Duodenal mucosa (tissue), 2 donors: ENCODE measurements around the gene ISG20L2.

ENCODE experiments used
- H3K27ac ChIP-seq: one replicate; pipeline ENCODE4 v1.7.0; 2013; ENCODE audit warnings: low read depth, low read length
- H3K27me3 ChIP-seq, 2 donors: one replicate each; pipeline ENCODE4 v1.7.0; 2013; ENCODE audit warnings: low read length in 2 of 2, control low read depth in 1 of 2; ENCODE audit not compliant: insufficient read depth in 2 of 2, control insufficient read depth in 1 of 2
- H3K36me3 ChIP-seq, 2 donors: one replicate each; pipeline ENCODE4 v1.7.0; 2013; ENCODE audit warnings: low read length in 2 of 2, control low read depth in 1 of 2; ENCODE audit not compliant: insufficient read depth in 2 of 2, control insufficient read depth in 1 of 2
- H3K4me1 ChIP-seq, 2 donors: one replicate each; pipeline ENCODE4 v1.7.0; 2013; ENCODE audit warnings: low read length in 2 of 2, control low read depth in 1 of 2; ENCODE audit not compliant: insufficient read depth in 2 of 2, control insufficient read depth in 1 of 2
- H3K4me3 ChIP-seq, 2 donors: one replicate each; pipeline ENCODE4 v1.7.0; 2013; ENCODE audit warnings: low read length in 2 of 2, low read depth in 1 of 2
- H3K9ac ChIP-seq, 2 donors: one replicate each; pipeline ENCODE4 v1.7.0; 2013; ENCODE audit warnings: low read length in 2 of 2, low read depth in 1 of 2
- H3K9me3 ChIP-seq, 2 donors: one replicate each; pipeline ENCODE4 v1.7.0; 2013; ENCODE audit warnings: low read length in 2 of 2, control low read depth in 1 of 2; ENCODE audit not compliant: control insufficient read depth in 1 of 2

The ISG20L2 gene

GRCh38 chr1:156698995-156699394 is 29.6 kb downstream of the ISG20L2 start:
- H3K4me3 ChIP-seq, result no peak overlapping the region
- H3K9ac ChIP-seq, result no peak overlapping the region
- no peaks in the 10 kb centered on the region for H3K36me3 ChIP-seq
- H3K4me1 ChIP-seq, result peaks cover 6% of the 10 kb centered on the region in 2 donors
- no peaks in the 10 kb centered on the region for H3K9me3 ChIP-seq
- H3K27me3 ChIP-seq, result peaks cover 12 to 16% of the 10 kb centered on the region in 2 donors
- H3K27ac ChIP-seq, result no peak overlapping the region

- Histone ChIP-seq H3K9me3 (no peaks in the 10 kb centered on the region), H3K4me1 (peaks cover 21% of the 10 kb centered on the region in 2 donors), H3K27me3 (peaks cover 5% of the 10 kb centered on the region in 2 donors), H3K36me3 (no peaks in the 10 kb centered on the region), H3K4me3 (no peak overlapping the region), H3K27ac (no peak overlapping the region), H3K9ac (no peak overlapping the region)
Measured at GRCh38 chr1:156697481-156697880, 31.1 kb downstream of the ISG20L2 start.

GRCh38 chr1:156696755-156697154 is 31.8 kb downstream of the ISG20L2 start:
- no peak overlapping the region for H3K4me3 ChIP-seq
- peaks cover 5 to 12% of the 10 kb centered on the region in 2 donors for H3K27me3 ChIP-seq

GRCh38 chr1:156694690-156694962 is 33.9 kb downstream of the ISG20L2 start:
- H3K27ac ChIP-seq, result no peak overlapping the region
- peaks cover 16 to 29% of the 10 kb centered on the region in 2 donors for H3K27me3 ChIP-seq
- H3K9ac ChIP-seq, result no peak overlapping the region
- H3K9me3 ChIP-seq, result no peaks in the 10 kb centered on the region
- H3K4me1 ChIP-seq, result peaks cover 27 to 36% of the 10 kb centered on the region in 2 donors
- no peaks in the 10 kb centered on the region for H3K36me3 ChIP-seq
- no peak overlapping the region for H3K4me3 ChIP-seq

More at GRCh38 chr1:156696755-156697154, 31.8 kb downstream of the ISG20L2 start:
- Histone ChIP-seq H3K9me3 (no peaks in the 10 kb centered on the region), H3K4me1 (peaks cover 25 to 27% of the 10 kb centered on the region in 2 donors), H3K9ac (no peak overlapping the region), H3K36me3 (no peaks in the 10 kb centered on the region), H3K27ac (no peak overlapping the region)

- Histone ChIP-seq H3K4me1 (peaks cover 30 to 39% of the 10 kb centered on the region in 2 donors), H3K27ac (no peak overlapping the region), H3K36me3 (no peaks in the 10 kb centered on the region), H3K27me3 (peaks cover 16 to 33% of the 10 kb centered on the region in 2 donors), H3K9ac (no peak overlapping the region), H3K4me3 (no peak overlapping the region), H3K9me3 (no peaks in the 10 kb centered on the region)
Measured at GRCh38 chr1:156693848-156694689, 34.5 kb downstream of the ISG20L2 start.

- Histone ChIP-seq H3K4me1 (peaks cover 30 to 39% of the 10 kb centered on the region in 2 donors), H3K27me3 (peaks cover 16 to 38% of the 10 kb centered on the region in 2 donors), H3K9ac (no peak overlapping the region), H3K4me3 (no peak overlapping the region), H3K27ac (no peak overlapping the region), H3K36me3 (no peaks in the 10 kb centered on the region), H3K9me3 (no peaks in the 10 kb centered on the region)
Measured at GRCh38 chr1:156692925-156693847, 35.4 kb downstream of the ISG20L2 start.

- no peaks in the 10 kb centered on the region for H3K36me3 ChIP-seq
- H3K9me3 ChIP-seq, result no peaks in the 10 kb centered on the region
- H3K9ac ChIP-seq, result no peak overlapping the region
- no peak overlapping the region for H3K27ac ChIP-seq
- peaks cover 16 to 38% of the 10 kb centered on the region in 2 donors for H3K27me3 ChIP-seq
- H3K4me1 ChIP-seq, result peaks cover 30 to 39% of the 10 kb centered on the region in 2 donors
- H3K4me3 ChIP-seq, result no peak overlapping the region
Measured at GRCh38 chr1:156692441-156692924, 36.1 kb downstream of the ISG20L2 start.

GRCh38 chr1:156691665-156692440 is 36.7 kb downstream of the ISG20L2 start:
- Histone ChIP-seq H3K36me3 (no peaks in the 10 kb centered on the region), H3K4me3 (no peak overlapping the region), H3K9ac (no peak overlapping the region), H3K4me1 (peaks cover 30 to 39% of the 10 kb centered on the region in 2 donors), H3K9me3 (no peaks in the 10 kb centered on the region), H3K27me3 (peaks cover 16 to 38% of the 10 kb centered on the region in 2 donors), H3K27ac (no peak overlapping the region)

GRCh38 chr1:156691191-156691590 is 37.4 kb downstream of the ISG20L2 start:
- no peaks in the 10 kb centered on the region for H3K9me3 ChIP-seq
- no peaks in the 10 kb centered on the region for H3K36me3 ChIP-seq
- H3K4me1 ChIP-seq, result peaks cover 30 to 39% of the 10 kb centered on the region in 2 donors
- H3K9ac ChIP-seq, result no peak overlapping the region
- H3K27ac ChIP-seq, result no peak overlapping the region
- peaks cover 16 to 38% of the 10 kb centered on the region in 2 donors for H3K27me3 ChIP-seq
- H3K4me3 ChIP-seq, result no peak overlapping the region
